ENCODE data around the gene EMC10. TPM values are rescaled to one million over a fixed set of nuclear protein-coding genes. Genes with fewer than 3 reads are reported as not detected.
"Not testable (repeated sequence)": the region's sequence is repeated elsewhere in the genome, so short reads cannot be mapped to it uniquely, and the experiment has no call there.

Gene EMC10
- total RNA-seq, 2 experiments from 2014 or later: 39.1 to 44.4 TPM

- H3K27ac ChIP-seq (ENCODE audit: low read depth, low read length, poor library complexity, severe bottlenecking): no peak overlapping the region
- ChIA-PET POLR2A (interaction anchor here (0.5 kb wide), 1 partner anchor 289 kb away, joined by 4 read pairs; no protein-coding TSS in a partner anchor), CTCF (ENCODE audit: unreplicated experiment) (no interaction called here)
- H2AFZ ChIP-seq (ENCODE audit: low read length): no peak overlapping the region
- TF ChIP-seq EZH2phosphoT487 (IDR thresholded peaks at IDR 0.05; ENCODE audit: borderline replicate concordance, low read depth, low read length) (no peak), CTCF (conservative IDR thresholded peaks at IDR 0.05; ENCODE audit: low read length) (no peak)
- intact Hi-C loops (cut with micrococcal nuclease; ENCODE audit: unreplicated experiment): no loop called here
- H3K9me2 ChIP-seq (ENCODE audit: insufficient read depth, low read length): no peaks in the 10 kb centered on the region
- BruUV-seq (replicated peaks): no TSS peak
- no peaks in the 10 kb centered on the region for H3K79me2 ChIP-seq (ENCODE audit: insufficient read depth, low read depth, low read length)
- no peaks in the 10 kb centered on the region for H3K4me1 ChIP-seq (ENCODE audit: insufficient read depth, low read length, poor library complexity, severe bottlenecking)
- H4K20me1 ChIP-seq (ENCODE audit: insufficient read depth, low read length): no peaks in the 10 kb centered on the region
- no peak overlapping the region for H3K4me3 ChIP-seq (ENCODE audit: low read depth, low read length, poor library complexity, severe bottlenecking)
- DNase-seq (ENCODE audit: low spot score): no peak
- no peaks in the 10 kb centered on the region for H3K9me3 ChIP-seq (ENCODE audit: low read length)
- H3K4me2 ChIP-seq (ENCODE audit: low read length): no peak overlapping the region
- H3K36me3 ChIP-seq (ENCODE audit: insufficient read depth, low read length): no peaks in the 10 kb centered on the region
Measured at GRCh38 chr19:50520822-50521465, 44.6 kb downstream of the EMC10 start.

GRCh38 chr19:50522881-50523280 lies 46.6 kb downstream of the EMC10 start:
- Histone ChIP-seq H2AFZ (ENCODE audit: low read length) (no peak overlapping the region), H3K27ac (ENCODE audit: low read depth, low read length, poor library complexity, severe bottlenecking) (no peak overlapping the region), H3K36me3 (ENCODE audit: insufficient read depth, low read length) (no peaks in the 10 kb centered on the region), H3K4me1 (ENCODE audit: insufficient read depth, low read length, poor library complexity, severe bottlenecking) (no peaks in the 10 kb centered on the region), H3K9me2 (ENCODE audit: insufficient read depth, low read length) (no peaks in the 10 kb centered on the region), H3K4me2 (ENCODE audit: low read length) (no peak overlapping the region), H3K79me2 (ENCODE audit: insufficient read depth, low read depth, low read length) (no peaks in the 10 kb centered on the region), H3K9me3 (ENCODE audit: low read length) (no peaks in the 10 kb centered on the region), H4K20me1 (ENCODE audit: insufficient read depth, low read length) (no peaks in the 10 kb centered on the region), H3K4me3 (ENCODE audit: low read depth, low read length, poor library complexity, severe bottlenecking) (no peak overlapping the region)
- intact Hi-C loops (cut with micrococcal nuclease; ENCODE audit: unreplicated experiment): no loop called here
- no peak for DNase-seq (ENCODE audit: low spot score)
- no TSS peak for BruUV-seq (replicated peaks)
- ChIA-PET CTCF (ENCODE audit: unreplicated experiment) (no interaction called here), POLR2A (no interaction called here)
- TF ChIP-seq CTCF (conservative IDR thresholded peaks at IDR 0.05; ENCODE audit: low read length): no peak
- no peak for TF ChIP-seq EZH2phosphoT487 (IDR thresholded peaks at IDR 0.05; ENCODE audit: borderline replicate concordance, low read depth, low read length)

- H3K4me1 ChIP-seq (ENCODE audit: insufficient read depth, low read length, poor library complexity, severe bottlenecking); intact Hi-C loops (cut with micrococcal nuclease; ENCODE audit: unreplicated experiment); H3K4me3 ChIP-seq (ENCODE audit: low read depth, low read length, poor library complexity, severe bottlenecking); H2AFZ ChIP-seq (ENCODE audit: low read length); H3K36me3 ChIP-seq (ENCODE audit: insufficient read depth, low read length); H3K9me3 ChIP-seq (ENCODE audit: low read length); DNase-seq (ENCODE audit: low spot score); CTCF ChIA-PET (ENCODE audit: unreplicated experiment); H3K79me2 ChIP-seq (ENCODE audit: insufficient read depth, low read depth, low read length); H3K4me2 ChIP-seq (ENCODE audit: low read length); BruUV-seq (replicated peaks); H4K20me1 ChIP-seq (ENCODE audit: insufficient read depth, low read length); H3K9me2 ChIP-seq (ENCODE audit: insufficient read depth, low read length); POLR2A ChIA-PET; H3K27ac ChIP-seq (ENCODE audit: low read depth, low read length, poor library complexity, severe bottlenecking): not testable (repeated sequence)
Measured at GRCh38 chr19:50528052-50528451, 51.7 kb downstream of the EMC10 start.
